ENCODE data around the gene PRR14L.
"Not testable (repeated sequence)": the region's sequence is repeated elsewhere in the genome, so short reads cannot be mapped to it uniquely, and the experiment has no call there.

PRR14L gene

GRCh38 chr22:31749636-31750364, at the start of gene PRR14L:
Gene PRR14L (minus strand): TSS chr22:31750132. CDS start chr22:31738860, 11,272 bp downstream.
- peak; percentile 94 to 97 (median 96) for DNase-seq

GRCh38 chr22:31799358-31799757, 49.4 kb upstream of the PRR14L start:
- DNase-seq: not testable (repeated sequence)

- DNase-seq: no peak
Measured at GRCh38 chr22:31790240-31790639, 40.3 kb upstream of the PRR14L start.

GRCh38 chr22:31789803-31790202, 39.9 kb upstream of the PRR14L start:
- no peak for DNase-seq

- no peak for DNase-seq
Measured at GRCh38 chr22:31776231-31776630, 26.3 kb upstream of the PRR14L start.

- no peak for DNase-seq
Measured at GRCh38 chr22:31773416-31773815, 23.5 kb upstream of the PRR14L start.

- no peak for DNase-seq
Measured at GRCh38 chr22:31768422-31769059, 18.6 kb upstream of the PRR14L start.

GRCh38 chr22:31764785-31765184, 14.9 kb upstream of the PRR14L start:
- no peak for DNase-seq

GRCh38 chr22:31758860-31759259, 8.9 kb upstream of the PRR14L start:
- not testable (repeated sequence) for DNase-seq

GRCh38 chr22:31757265-31757664, 7.3 kb upstream of the PRR14L start:
- no peak for DNase-seq

- DNase-seq: no peak
Measured at GRCh38 chr22:31754813-31755212, 4.9 kb upstream of the PRR14L start.

GRCh38 chr22:31753634-31754501, 3.9 kb upstream of the PRR14L start, which contains the start of gene DEPDC5:
Gene DEPDC5 (plus strand): TSS chr22:31754019. CDS start chr22:31754922, 903 bp downstream.
- DNase-seq: peak; percentile 92 to 96 (median 94)

- DNase-seq: peak in 1 of 6 experiments; percentile 25
Measured at GRCh38 chr22:31753005-31753633, 3.2 kb upstream of the PRR14L start.

- no peak for DNase-seq
Measured at GRCh38 chr22:31752096-31752847, 2.3 kb upstream of the PRR14L start.

- no peak for DNase-seq
Measured at GRCh38 chr22:31750365-31751284, 693 bp upstream of the PRR14L start.

GRCh38 chr22:31748490-31748889, 1.4 kb downstream of the PRR14L start:
- DNase-seq: peak in 1 of 6 experiments; percentile 3

GRCh38 chr22:31747441-31747840, 2.5 kb downstream of the PRR14L start:
- no peak for DNase-seq

GRCh38 chr22:31743871-31744270, 6.1 kb downstream of the PRR14L start:
- no peak for DNase-seq

- no peak for DNase-seq
Measured at GRCh38 chr22:31742682-31743081, 7.2 kb downstream of the PRR14L start.

- DNase-seq: no peak
Measured at GRCh38 chr22:31742115-31742514, 7.8 kb downstream of the PRR14L start.

- DNase-seq: not testable (repeated sequence)
Measured at GRCh38 chr22:31740314-31740713, 9.6 kb downstream of the PRR14L start.
